Measurements from ENCODE around the gene TSPAN10. TPM values are rescaled to one million over a fixed set of nuclear protein-coding genes. Genes with fewer than 3 reads are reported as not detected.
A peak's percentile ranks its signal among the peaks of the same experiment; 100 is the strongest.

Gene TSPAN10
- 2.7 and 4.5 TPM in 2 replicates for total RNA-seq (ENCODE audit: low replicate concordance)

GRCh38 chr17:81636505-81637288, at the start of gene TSPAN10, which contains the start of gene NPLOC4:
TSPAN10 (plus strand) TSS chr17:81637196; CDS start chr17:81642413, 5,217 bp downstream.
NPLOC4 (minus strand) TSS chr17:81637112; CDS start chr17:81636930, 182 bp downstream.
- DNase-seq (ENCODE audit: low read depth): peak; percentile 83
- no peak for TF ChIP-seq CTCF (IDR thresholded peaks at IDR 0.05; ENCODE audit: insufficient read depth, low read length)
- H3K4me3 ChIP-seq (ENCODE audit: low read depth, low read length): peak within 1 kb of the TSS; percentile 91

GRCh38 chr17:81589612-81590011, 47.4 kb upstream of the TSPAN10 start:
- no peak overlapping the region for H3K4me3 ChIP-seq (ENCODE audit: low read depth, low read length)
- no peak for TF ChIP-seq CTCF (IDR thresholded peaks at IDR 0.05; ENCODE audit: insufficient read depth, low read length)
- DNase-seq (ENCODE audit: low read depth): no peak

- no peak for DNase-seq (ENCODE audit: low read depth)
- no peak for TF ChIP-seq CTCF (IDR thresholded peaks at IDR 0.05; ENCODE audit: insufficient read depth, low read length)
Observed at GRCh38 chr17:81590121-81590520, 46.9 kb upstream of the TSPAN10 start.

GRCh38 chr17:81591971-81592370, 45.0 kb upstream of the TSPAN10 start:
- DNase-seq (ENCODE audit: low read depth): no peak
- no peak for TF ChIP-seq CTCF (IDR thresholded peaks at IDR 0.05; ENCODE audit: insufficient read depth, low read length)
- no peak overlapping the region for H3K4me3 ChIP-seq (ENCODE audit: low read depth, low read length)

More at GRCh38 chr17:81590121-81590520, 46.9 kb upstream of the TSPAN10 start:
- H3K4me3 ChIP-seq (ENCODE audit: low read depth, low read length): no peak overlapping the region

- no peak overlapping the region for H3K4me3 ChIP-seq (ENCODE audit: low read depth, low read length)
- no peak for DNase-seq (ENCODE audit: low read depth)
- TF ChIP-seq CTCF (IDR thresholded peaks at IDR 0.05; ENCODE audit: insufficient read depth, low read length): no peak
Observed at GRCh38 chr17:81593105-81593871, 43.7 kb upstream of the TSPAN10 start.

GRCh38 chr17:81599719-81600486, 37.1 kb upstream of the TSPAN10 start:
- H3K4me3 ChIP-seq (ENCODE audit: low read depth, low read length): no peak overlapping the region
- TF ChIP-seq CTCF (IDR thresholded peaks at IDR 0.05; ENCODE audit: insufficient read depth, low read length): no peak
- peak; percentile 22 for DNase-seq (ENCODE audit: low read depth)
